HK-2 (cell line): ENCODE data around the gene ZMYND8.
A peak's percentile ranks its signal among the peaks of the same experiment; 100 is the strongest.
"Not testable (repeated sequence)": the region's sequence is repeated elsewhere in the genome, so short reads cannot be mapped to it uniquely, and the experiment has no call there.

Experiments used
- DNase-seq: peaks from one replicate; pipeline ENCODE4 v3.0.0-alpha.2; 2018; ENCODE audit not compliant: unreplicated experiment

Gene ZMYND8

GRCh38 chr20:47204008-47204849 lies 152.3 kb downstream of the ZMYND8 start:
- DNase-seq, result no peak

- no peak for DNase-seq
Measured at GRCh38 chr20:47202733-47203667, 153.5 kb downstream of the ZMYND8 start.

GRCh38 chr20:47201074-47201730 lies 155.3 kb downstream of the ZMYND8 start:
- DNase-seq, result no peak

GRCh38 chr20:47198996-47199552 lies 157.4 kb downstream of the ZMYND8 start:
- DNase-seq, result no peak

GRCh38 chr20:47198254-47198671 lies 158.2 kb downstream of the ZMYND8 start:
- no peak for DNase-seq

- peak; percentile 85 for DNase-seq
Measured at GRCh38 chr20:47196091-47197081, 160.1 kb downstream of the ZMYND8 start.

GRCh38 chr20:47195573-47195972 lies 160.9 kb downstream of the ZMYND8 start:
- no peak for DNase-seq

GRCh38 chr20:47191956-47192355 lies 164.5 kb downstream of the ZMYND8 start:
- DNase-seq, result no peak

- no peak for DNase-seq
Measured at GRCh38 chr20:47191074-47191673, 165.3 kb downstream of the ZMYND8 start.

GRCh38 chr20:47189060-47189459 lies 167.4 kb downstream of the ZMYND8 start:
- DNase-seq, result no peak

GRCh38 chr20:47188540-47188939 lies 168.0 kb downstream of the ZMYND8 start:
- DNase-seq, result no peak

- no peak for DNase-seq
Measured at GRCh38 chr20:47187450-47188195, 168.9 kb downstream of the ZMYND8 start.

GRCh38 chr20:47183367-47183766 lies 173.1 kb downstream of the ZMYND8 start:
- DNase-seq, result no peak

- DNase-seq, result peak; percentile 69
Measured at GRCh38 chr20:47181056-47181862, 175.2 kb downstream of the ZMYND8 start.

GRCh38 chr20:47179267-47179666 lies 177.2 kb downstream of the ZMYND8 start:
- no peak for DNase-seq

- no peak for DNase-seq
Measured at GRCh38 chr20:47178851-47179250, 177.6 kb downstream of the ZMYND8 start.

- no peak for DNase-seq
Measured at GRCh38 chr20:47178277-47178676, 178.2 kb downstream of the ZMYND8 start.

GRCh38 chr20:47176217-47176616 lies 180.3 kb downstream of the ZMYND8 start:
- not testable (repeated sequence) for DNase-seq
